ENCODE data around the gene VGLL4. TPM values are rescaled to one million over a fixed set of nuclear protein-coding genes. Genes with fewer than 3 reads are reported as not detected.
A peak's percentile ranks its signal among the peaks of the same experiment; 100 is the strongest.
"Not testable (repeated sequence)": the region's sequence is repeated elsewhere in the genome, so short reads cannot be mapped to it uniquely, and the experiment has no call there.

The VGLL4 gene
- total and polyA plus RNA-seq, 2 of the 4 experiments (the other 2 are of a cell fraction): 26.2 to 35.4 TPM

DNA sequence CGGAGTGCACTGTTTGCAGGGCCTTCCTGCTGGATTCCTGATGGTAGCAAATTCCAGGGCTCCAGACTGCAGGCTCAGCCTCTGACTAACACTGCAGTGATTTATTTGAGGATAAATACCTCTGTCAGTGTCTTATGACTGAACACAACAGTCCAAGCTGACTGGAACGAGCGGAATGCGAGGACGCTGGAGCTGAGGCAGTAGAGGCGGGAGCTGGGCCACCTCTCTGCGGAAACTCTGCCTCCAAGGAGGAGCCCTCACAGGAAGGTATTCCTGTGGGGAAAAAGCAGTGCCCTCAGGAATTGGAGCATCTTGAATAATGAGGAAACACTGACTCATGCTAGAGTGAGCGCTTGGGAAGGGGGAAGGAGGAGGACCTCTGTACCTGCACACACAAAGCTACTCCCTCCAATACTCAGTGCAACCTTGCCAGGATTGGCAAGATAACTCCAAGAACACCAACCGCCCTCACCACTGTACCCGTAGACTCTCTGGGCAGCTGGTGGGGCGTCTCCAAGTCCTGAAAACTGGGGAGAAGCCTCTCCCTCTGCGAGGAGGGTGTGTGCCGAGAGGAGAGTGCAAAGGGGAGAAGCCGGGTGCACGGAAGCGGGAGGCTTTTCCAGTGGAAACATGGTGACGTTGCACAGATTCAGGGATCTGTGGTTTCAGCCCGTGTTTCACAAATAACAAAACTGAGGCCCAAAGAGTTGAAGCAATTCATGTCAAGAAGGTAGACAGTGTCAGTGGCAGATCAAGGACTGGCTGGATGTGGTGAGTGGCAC, 43.0 kb downstream of the VGLL4 start (continued):
- TF ChIP-seq BHLHE40 (IDR thresholded peaks at IDR 0.05; ENCODE audit: low read depth, low read length) (0 out of 2 replicates have a peak, but pooled peaks have one; percentile 40), RFX5 (IDR thresholded peaks at IDR 0.05; ENCODE audit: low read depth, low read length) (no peak), POLR2A (IDR thresholded peaks at IDR 0.05; ENCODE audit: low read depth, low read length) (peak; percentile 47; the same call in 1 of the 2 replicates)

GRCh38 chr3:11596387-11596786, 47.3 kb downstream of the VGLL4 start:
- Histone ChIP-seq H3K56ac (ENCODE audit: extremely low read depth, insufficient read depth, low read length) (no peak overlapping the region), H3K9ac (ENCODE audit: low read depth, low read length) (no peak overlapping the region), H3K9me1 (ENCODE audit: insufficient read depth, low read length) (peaks cover 33% of the 10 kb centered on the region), H4K5ac (ENCODE audit: low read depth, low read length) (no peak overlapping the region), H3K79me1 (ENCODE audit: low read depth in 1 of 2, low read length in 2 of 2) (peaks cover 14 to 69% of the 10 kb centered on the region in 2 experiments), H2AFZ (replicated peaks; ENCODE audit: low read length, poor library complexity) (no peak overlapping the region), H3K27ac (ENCODE audit: insufficient read depth, low read length) (no peak overlapping the region), H3K9me3 (ENCODE audit: control insufficient read depth, insufficient read depth, low read length) (no peaks in the 10 kb centered on the region), H4K91ac (ENCODE audit: insufficient read depth, low read depth, low read length) (0 out of 2 replicates have a peak overlapping the region, but pooled peaks have one; percentile 16), H4K8ac (ENCODE audit: low read depth in 2 of 2, low read length in 2 of 2) (peak overlapping the region in 1 of 2 experiments; percentile 50; a peak in 2 of 4 replicates), H2BK20ac (ENCODE audit: low read depth, low read length) (no peak overlapping the region), H4K20me1 (ENCODE audit: insufficient read depth, low read length) (peaks cover 27% of the 10 kb centered on the region), H3K4me3 (ENCODE audit: insufficient read depth, low read depth, low read length) (no peak overlapping the region), H3K18ac (ENCODE audit: low read depth, low read length) (no peak overlapping the region), H3K4me1 (ENCODE audit: control insufficient read depth, insufficient read depth, low read length) (peaks cover 23% of the 10 kb centered on the region), H3K14ac (replicated peaks; ENCODE audit: low read depth, low read length) (peak overlapping the region; percentile 5; the same call in 1 of the 2 replicates), H3K4me2 (ENCODE audit: low read depth, low read length) (no peak overlapping the region), H2BK5ac (ENCODE audit: low read depth, low read length, poor library complexity, severe bottlenecking) (no peak overlapping the region), H2AK5ac (ENCODE audit: low read depth, low read length) (peak overlapping the region; percentile 72; the same call in 1 of the 2 replicates), H3K36me3 (ENCODE audit: control insufficient read depth, insufficient read depth, low read length) (peaks cover 15% of the 10 kb centered on the region), H2AK9ac (replicated peaks; ENCODE audit: low read depth, low read length, poor library complexity) (peak overlapping the region; percentile 5), H2BK120ac (ENCODE audit: low read depth, low read length) (no peak overlapping the region), H3K4ac (ENCODE audit: low read depth, low read length) (no peak overlapping the region), H2BK15ac (ENCODE audit: low read depth, low read length) (no peak overlapping the region), H3K23ac (ENCODE audit: low read depth, low read length) (no peak overlapping the region), H3K27me3 (ENCODE audit: control insufficient read depth, insufficient read depth, low read length) (no peaks in the 10 kb centered on the region)
- no TSS peak for BruUV-seq (replicated peaks)
- ChIA-PET CTCF (no interaction called here), POLR2A (ENCODE audit: unreplicated experiment) (interaction anchor here (0.6 kb wide), 1 partner anchor 1755 kb away, joined by 3 read pairs; no protein-coding TSS in a partner anchor)
- in situ Hi-C loops (cut with MboI; ENCODE audit: low sequenced_read_pairs) (no loop called here), dilution Hi-C loops (cut with HindIII; ENCODE audit: low sequenced_read_pairs, unreplicated experiment) (no loop called here), intact Hi-C loops (cut with micrococcal nuclease) (no loop called here)
- no CpG with 5 or more reads among the region's 7 CpGs for WGBS, 2 experiments (ENCODE audit: extremely low coverage in 2 of 2, insufficient read length in 1 of 2)
- DNase-seq (no peak), ATAC-seq (ENCODE audit: low read depth) (no peak)
- TF ChIP-seq BHLHE40 (IDR thresholded peaks at IDR 0.05; ENCODE audit: low read depth, low read length) (no peak), FOS (IDR thresholded peaks at IDR 0.05; ENCODE audit: low read depth, low read length) (no peak), SMC3 (IDR thresholded peaks at IDR 0.05; ENCODE audit: low read depth, low read length) (no peak), MXI1 (IDR thresholded peaks at IDR 0.05; ENCODE audit: borderline replicate concordance, low read depth, low read length) (no peak)

GRCh38 chr3:11595024-11595423, 48.7 kb downstream of the VGLL4 start:
- H3K4me3 ChIP-seq (ENCODE audit: insufficient read depth, low read depth, low read length); in situ Hi-C loops (cut with MboI; ENCODE audit: low sequenced_read_pairs); H3K27me3 ChIP-seq (ENCODE audit: control insufficient read depth, insufficient read depth, low read length); H3K18ac ChIP-seq (ENCODE audit: low read depth, low read length); H2BK5ac ChIP-seq (ENCODE audit: low read depth, low read length, poor library complexity, severe bottlenecking); H3K56ac ChIP-seq (ENCODE audit: extremely low read depth, insufficient read depth, low read length); H3K9ac ChIP-seq (ENCODE audit: low read depth, low read length); CTCF ChIA-PET; intact Hi-C loops (cut with micrococcal nuclease); H4K8ac ChIP-seq (ENCODE audit: low read depth in 2 of 2, low read length in 2 of 2); H2BK20ac ChIP-seq (ENCODE audit: low read depth, low read length); H3K23ac ChIP-seq (ENCODE audit: low read depth, low read length); dilution Hi-C loops (cut with HindIII; ENCODE audit: low sequenced_read_pairs, unreplicated experiment); H2AFZ ChIP-seq (replicated peaks; ENCODE audit: low read length, poor library complexity); H2BK15ac ChIP-seq (ENCODE audit: low read depth, low read length); H3K27ac ChIP-seq (ENCODE audit: insufficient read depth, low read length); H2AK5ac ChIP-seq (ENCODE audit: low read depth, low read length); H3K4me2 ChIP-seq (ENCODE audit: low read depth, low read length); POLR2A ChIA-PET (ENCODE audit: unreplicated experiment); H3K9me3 ChIP-seq (ENCODE audit: control insufficient read depth, insufficient read depth, low read length); ATAC-seq (ENCODE audit: low read depth); H2AK9ac ChIP-seq (replicated peaks; ENCODE audit: low read depth, low read length, poor library complexity); H4K5ac ChIP-seq (ENCODE audit: low read depth, low read length); H4K91ac ChIP-seq (ENCODE audit: insufficient read depth, low read depth, low read length); H3K36me3 ChIP-seq (ENCODE audit: control insufficient read depth, insufficient read depth, low read length); H3K4ac ChIP-seq (ENCODE audit: low read depth, low read length); H2BK120ac ChIP-seq (ENCODE audit: low read depth, low read length); BruUV-seq (replicated peaks); H3K14ac ChIP-seq (replicated peaks; ENCODE audit: low read depth, low read length); DNase-seq: not testable (repeated sequence)
- Histone ChIP-seq H4K20me1 (ENCODE audit: insufficient read depth, low read length) (peaks cover 33% of the 10 kb centered on the region), H3K79me1 (ENCODE audit: low read depth in 1 of 2, low read length in 2 of 2) (peaks cover 13 to 75% of the 10 kb centered on the region in 2 experiments), H3K9me1 (ENCODE audit: insufficient read depth, low read length) (peaks cover 30% of the 10 kb centered on the region), H3K4me1 (ENCODE audit: control insufficient read depth, insufficient read depth, low read length) (peaks cover 29% of the 10 kb centered on the region)
- no CpG with 5 or more reads among the region's 5 CpGs for WGBS, 2 experiments (ENCODE audit: extremely low coverage in 2 of 2, insufficient read length in 1 of 2)

All from IMR-90 (cell line).